Gastroesophageal sphincter (tissue), 3 donors: ENCODE data around the gene GRIK3.
"Not testable (repeated sequence)": the region's sequence is repeated elsewhere in the genome, so short reads cannot be mapped to it uniquely, and the experiment has no call there.

Experiments used
- CTCF ChIP-seq, 4 experiments: fragments of 200-600 bp in 2 of 4; fragments of 450-650 bp in 2 of 4; sonication (generic) in 1 of 4; IDR thresholded peaks; one replicate each; pipeline ENCODE4 v1.5.1; 2017 to 2019; ENCODE audit warnings: antibody characterized with exemption in 4 of 4, mild to moderate bottlenecking in 2 of 4, moderate library complexity in 2 of 4
- POLR2A ChIP-seq, 2 donors: fragments of 450-650 bp; IDR thresholded peaks; one replicate each; pipeline ENCODE4 v1.6.1; 2017; ENCODE audit warnings: antibody characterized with exemption in 2 of 2, mild to moderate bottlenecking in 2 of 2, moderate library complexity in 1 of 2

- TF ChIP-seq CTCF, POLR2A (IDR thresholded peaks at IDR 0.05): not testable (repeated sequence)
These were observed 125.0 kb downstream of the GRIK3 start for GRCh38 chr1:36909359-36909758.
